OCI-LY1 (cell line): ENCODE measurements around the gene CDK13.

Source experiments
- H2AFZ ChIP-seq: fragments of 200-600 bp; sonication (generic), shearing (Covaris generic); 2 replicates; pipeline ENCODE4 v1.6.0; 2014; ENCODE audit warnings: antibody characterized with exemption, mild to moderate bottlenecking, low read length
- H3F3A ChIP-seq: fragments of 200-600 bp; sonication (generic), shearing (Covaris generic); 2 replicates; pipeline ENCODE4 v1.6.0; 2014; ENCODE audit warnings: mild to moderate bottlenecking, antibody characterized with exemption, low read length, moderate library complexity; ENCODE audit not compliant: insufficient read depth
- H3K27ac ChIP-seq: fragments of 200-600 bp; sonication (generic); 2 replicates; pipeline ENCODE4 v1.5.1; 2014; ENCODE audit warnings: low read length, mixed run types, mild to moderate bottlenecking, low read depth; ENCODE audit not compliant: poor library complexity, severe bottlenecking
- H3K27me3 ChIP-seq: fragments of 200-600 bp; sonication (generic); 2 replicates; pipeline ENCODE4 v1.6.0; 2014; ENCODE audit warnings: antibody characterized with exemption, mild to moderate bottlenecking, low read length, moderate library complexity; ENCODE audit not compliant: insufficient read depth
- H3K36me3 ChIP-seq: fragments of 200-600 bp; sonication (generic); 2 replicates; pipeline ENCODE4 v1.6.1; 2014; ENCODE audit warnings: mild to moderate bottlenecking, antibody characterized with exemption, low read length, moderate library complexity, mixed read lengths; ENCODE audit not compliant: insufficient read depth
- H3K4me1 ChIP-seq: fragments of 200-600 bp; sonication (generic); 2 replicates; pipeline ENCODE4 v1.5.1; 2014; ENCODE audit warnings: mild to moderate bottlenecking, low read length, moderate library complexity; ENCODE audit not compliant: insufficient read depth, severe bottlenecking
- H3K4me2 ChIP-seq: fragments of 200-600 bp; sonication (generic), shearing (Covaris generic); 2 replicates; pipeline ENCODE4 v1.6.1; 2014; ENCODE audit warnings: low read length
- H3K4me3 ChIP-seq: fragments of 200-600 bp; sonication (generic); 2 replicates; pipeline ENCODE4 v1.5.1; 2014; ENCODE audit warnings: low read length, low read depth, mild to moderate bottlenecking, mixed read lengths; ENCODE audit not compliant: poor library complexity, severe bottlenecking
- H3K79me2 ChIP-seq: fragments of 200-600 bp; shearing (Covaris generic); 2 replicates; pipeline ENCODE4 v1.6.1; 2016; ENCODE audit warnings: mixed run types, low read length, mixed read lengths; ENCODE audit not compliant: insufficient read depth
- H3K9ac ChIP-seq: fragments of 200-600 bp; sonication (generic), shearing (Covaris generic); 2 replicates; pipeline ENCODE4 v1.6.1; 2014; ENCODE audit warnings: mild to moderate bottlenecking, low read length, mixed read lengths
- H3K9me2 ChIP-seq: fragments of 200-600 bp; sonication (generic), shearing (Covaris generic); 2 replicates; pipeline ENCODE4 v1.6.1; 2014; ENCODE audit warnings: low read depth, mild to moderate bottlenecking, low read length, mixed read lengths
- H3K9me3 ChIP-seq: fragments of 200-600 bp; shearing (Covaris generic); 2 replicates; pipeline ENCODE4 v1.6.1; 2014; ENCODE audit warnings: low read length, mixed read lengths
- H4K20me1 ChIP-seq: fragments of 200-600 bp; sonication (generic), shearing (Covaris generic); 2 replicates; pipeline ENCODE4 v1.6.0; 2016; ENCODE audit warnings: mild to moderate bottlenecking, low read length; ENCODE audit not compliant: insufficient read depth
- CTCF ChIP-seq: fragments of 200-600 bp; sonication (generic), shearing (Covaris generic); IDR thresholded peaks from 2 replicates; pipeline ENCODE4 v1.5.1; 2017; ENCODE audit warnings: mild to moderate bottlenecking, antibody characterized with exemption, low read length, moderate library complexity, mixed read lengths
- EZH2 ChIP-seq: fragments of 200-600 bp; sonication (generic), shearing (Covaris generic); IDR thresholded peaks from 2 replicates; pipeline ENCODE4 v1.8.0; 2017; ENCODE audit warnings: borderline replicate concordance, mixed run types, mild to moderate bottlenecking, antibody characterized with exemption, low read length, moderate library complexity, mixed read lengths

The CDK13 gene

GRCh38 chr7:39971924-39972323, 21.9 kb downstream of the CDK13 start:
- Histone ChIP-seq H3K27me3 (no peaks in the 10 kb centered on the region), H2AFZ (no peak overlapping the region), H3K9me3 (no peaks in the 10 kb centered on the region), H3K4me1 (peaks cover 88% of the 10 kb centered on the region), H3K27ac (peak overlapping the region; percentile 76), H3K4me3 (no peak overlapping the region), H3K79me2 (peaks cover 99% of the 10 kb centered on the region), H3F3A (no peaks in the 10 kb centered on the region), H3K9me2 (no peaks in the 10 kb centered on the region), H3K9ac (no peak overlapping the region), H3K4me2 (peak overlapping the region; percentile 30; the same call in 1 of the 2 replicates), H4K20me1 (no peaks in the 10 kb centered on the region), H3K36me3 (peaks cover 6% of the 10 kb centered on the region; the same call in 1 of the 2 replicates)
- TF ChIP-seq EZH2: no peak
- TF ChIP-seq CTCF: no peak

- no peak for TF ChIP-seq CTCF
- TF ChIP-seq EZH2: no peak
- H3F3A ChIP-seq: no peaks in the 10 kb centered on the region
- H3K9ac ChIP-seq: no peak overlapping the region
- H2AFZ ChIP-seq: no peak overlapping the region
- H3K27ac ChIP-seq: peak overlapping the region; percentile 76
- no peaks in the 10 kb centered on the region for H3K9me3 ChIP-seq
- H3K4me3 ChIP-seq: no peak overlapping the region
- H3K36me3 ChIP-seq: no peaks in the 10 kb centered on the region
- no peak overlapping the region; the same call in 1 of the 2 replicates for H3K4me2 ChIP-seq
- H3K4me1 ChIP-seq: peaks cover 96% of the 10 kb centered on the region
- peaks cover 99% of the 10 kb centered on the region for H3K79me2 ChIP-seq
- H3K9me2 ChIP-seq: no peaks in the 10 kb centered on the region
- H4K20me1 ChIP-seq: no peaks in the 10 kb centered on the region
- H3K27me3 ChIP-seq: no peaks in the 10 kb centered on the region
Measured at GRCh38 chr7:39973801-39974200, 23.7 kb downstream of the CDK13 start.

GRCh38 chr7:39978230-39978934, 28.3 kb downstream of the CDK13 start:
- H3K36me3 ChIP-seq: no peaks in the 10 kb centered on the region
- 0 out of 2 replicates have a peak, but pooled peaks cover 3% of the 10 kb centered on the region for H4K20me1 ChIP-seq
- H3K9ac ChIP-seq: no peak overlapping the region; the same call in 1 of the 2 replicates
- H3K4me1 ChIP-seq: peaks cover 61% of the 10 kb centered on the region
- H3K4me2 ChIP-seq: peak overlapping the region; percentile 27; the same call in 1 of the 2 replicates
- H3K27ac ChIP-seq: peak overlapping the region; percentile 15
- H3K79me2 ChIP-seq: peaks cover 85% of the 10 kb centered on the region
- no peak overlapping the region for H3K4me3 ChIP-seq
- H3K27me3 ChIP-seq: no peaks in the 10 kb centered on the region
- H3K9me3 ChIP-seq: peaks cover 3% of the 10 kb centered on the region
- no peaks in the 10 kb centered on the region for H3F3A ChIP-seq
- H3K9me2 ChIP-seq: no peaks in the 10 kb centered on the region
- TF ChIP-seq EZH2 (no peak), CTCF (no peak)
- H2AFZ ChIP-seq: no peak overlapping the region
